DMS53 (cell line): ENCODE results near the gene GPX3.

Experiments
- DNase-seq: peaks from one replicate; lab custom pipeline; 2025; lab: John Stamatoyannopoulos, UW

GPX3 gene

DNA sequence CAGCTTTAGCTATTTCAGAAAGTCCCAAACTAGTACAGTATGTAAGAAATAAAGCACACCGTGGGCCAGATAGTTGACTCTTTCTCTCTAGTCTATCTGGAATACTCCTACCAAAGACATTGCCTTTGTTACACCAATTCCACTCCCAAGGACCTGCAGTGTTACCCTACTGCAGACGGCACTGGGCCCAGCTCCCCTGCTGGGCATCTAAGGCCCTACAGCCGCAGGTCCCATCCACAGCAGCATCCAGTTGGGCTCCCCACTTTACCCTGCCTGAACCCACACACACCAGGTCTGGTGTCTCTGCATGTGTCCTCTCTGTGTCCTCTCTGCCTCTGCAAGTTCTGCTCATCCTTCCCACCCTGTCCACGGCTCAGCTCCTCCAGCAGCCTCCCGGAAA, 37.9 kb downstream of the GPX3 start:
- no peak for DNase-seq

DNA sequence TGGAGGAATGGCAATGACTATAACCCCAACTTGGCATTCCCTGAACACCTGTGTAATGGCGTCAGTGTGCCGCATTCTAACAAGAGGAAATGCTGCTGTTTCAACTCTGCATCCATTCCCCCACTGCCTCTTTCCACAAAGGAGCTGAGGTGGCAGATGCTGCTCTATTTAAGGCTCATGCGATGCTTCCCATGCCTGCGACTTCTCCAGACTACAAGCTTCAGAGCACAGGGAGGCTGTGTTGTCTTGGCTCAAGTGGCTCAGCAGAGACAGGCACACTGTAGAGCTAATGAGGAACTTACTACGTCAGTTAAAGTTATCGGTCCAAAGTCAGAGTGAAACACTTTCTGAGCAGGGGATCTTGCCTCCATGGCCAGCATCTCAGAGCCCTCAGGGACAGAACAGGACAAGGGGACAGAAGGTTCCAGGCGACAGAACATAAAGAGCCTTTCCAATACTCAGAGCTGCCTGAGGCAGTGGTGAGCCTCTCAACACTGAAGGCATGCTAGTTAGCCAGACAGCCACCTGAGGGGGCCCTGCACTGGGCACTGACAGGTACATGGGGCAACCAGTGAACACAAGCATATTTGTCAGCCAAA, 38.6 kb downstream of the GPX3 start:
- DNase-seq, result no peak

DNA sequence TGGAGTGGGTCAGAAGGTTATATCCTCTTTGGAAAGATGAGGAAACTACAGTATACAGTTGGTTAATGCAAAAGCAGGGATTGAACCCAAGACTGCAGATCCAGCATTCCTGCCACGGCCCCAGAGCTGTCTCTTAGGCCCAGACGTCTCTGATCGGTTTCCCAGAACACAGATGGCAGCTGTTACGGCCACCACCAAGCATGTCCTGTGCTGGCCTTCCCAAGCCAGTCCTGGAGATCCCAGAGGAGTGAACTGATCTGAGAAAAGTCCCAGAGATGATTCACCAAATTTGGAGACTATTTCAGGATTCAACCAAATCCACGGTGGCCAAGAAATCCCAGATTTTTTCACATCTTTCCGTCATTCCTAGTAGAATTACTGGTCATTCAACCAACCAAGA, 40.4 kb downstream of the GPX3 start:
- no peak for DNase-seq

DNA sequence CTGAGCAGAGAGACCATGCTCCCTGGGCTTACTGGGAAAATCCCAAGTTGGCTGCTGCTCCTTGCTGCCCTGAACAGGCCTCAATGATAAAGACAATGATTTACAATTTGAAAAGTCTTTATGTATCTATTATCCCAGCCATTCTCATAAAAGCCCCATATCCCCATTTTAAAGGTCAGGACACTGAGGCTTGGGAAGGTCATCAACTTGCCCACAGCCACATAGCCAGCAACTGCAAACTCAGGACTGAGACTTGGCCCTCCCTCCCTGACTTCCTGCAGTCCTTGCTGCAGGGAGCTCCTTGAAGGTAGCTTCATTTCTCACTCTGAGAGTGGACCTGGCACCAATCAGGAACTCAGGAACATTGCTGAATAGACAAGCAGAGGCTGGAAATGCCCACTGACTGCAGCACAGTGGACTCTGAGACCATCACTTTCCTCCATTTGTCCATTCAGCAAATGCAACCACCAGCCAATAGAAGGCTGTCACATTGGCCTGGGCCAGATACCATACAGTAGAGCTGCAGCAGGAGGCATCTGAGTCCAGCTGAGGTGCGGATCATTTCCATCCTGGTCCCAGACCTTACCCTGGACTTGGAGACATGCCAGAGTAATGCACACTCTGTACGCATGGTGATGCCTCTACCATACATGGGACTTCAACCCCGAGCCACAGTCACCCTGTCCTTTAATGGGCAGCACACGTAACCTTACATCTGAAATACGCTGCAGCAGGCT, 42.2 kb downstream of the GPX3 start:
- DNase-seq, result no peak

DNA sequence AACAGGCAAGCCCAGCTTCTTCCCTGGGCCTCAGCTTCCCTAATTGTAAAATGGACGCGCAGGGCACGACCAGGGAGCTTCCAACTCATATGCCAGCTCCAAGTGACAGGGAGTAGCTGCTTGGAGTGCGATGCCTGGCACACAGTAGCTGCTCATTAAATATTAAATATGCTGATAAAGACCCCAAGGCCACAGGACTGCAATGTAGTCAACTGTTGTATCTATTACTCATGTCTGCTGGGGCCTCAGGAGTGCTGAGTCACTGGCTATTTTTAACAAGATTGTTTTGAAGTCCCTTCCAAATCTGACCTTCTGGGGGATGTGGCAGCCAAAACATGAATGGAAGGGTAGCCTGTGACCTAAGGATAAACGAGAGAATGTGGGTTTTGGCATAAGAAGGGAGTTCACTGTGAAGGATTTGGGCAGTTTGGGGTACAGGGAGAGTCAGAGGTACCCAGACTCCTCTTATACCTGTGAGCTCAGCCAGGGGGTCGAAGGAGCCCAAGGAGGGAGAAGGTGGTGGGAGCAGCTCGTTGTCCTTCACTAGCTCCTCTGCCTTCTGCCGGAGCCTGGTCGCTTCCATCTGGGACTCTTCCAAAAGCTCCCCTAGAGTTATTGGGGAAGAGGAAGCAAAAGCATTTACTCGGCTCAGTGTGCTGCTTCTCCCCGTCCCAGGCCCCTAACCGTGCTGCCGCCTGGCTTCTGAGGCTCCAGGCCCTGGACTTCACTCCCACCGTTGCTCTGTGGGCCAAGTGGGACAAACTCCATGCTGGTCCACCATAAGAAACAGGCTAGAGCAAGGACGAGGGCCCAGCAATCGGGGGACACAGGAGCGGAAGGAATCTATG, 43.0 kb downstream of the GPX3 start:
- no peak for DNase-seq

DNA sequence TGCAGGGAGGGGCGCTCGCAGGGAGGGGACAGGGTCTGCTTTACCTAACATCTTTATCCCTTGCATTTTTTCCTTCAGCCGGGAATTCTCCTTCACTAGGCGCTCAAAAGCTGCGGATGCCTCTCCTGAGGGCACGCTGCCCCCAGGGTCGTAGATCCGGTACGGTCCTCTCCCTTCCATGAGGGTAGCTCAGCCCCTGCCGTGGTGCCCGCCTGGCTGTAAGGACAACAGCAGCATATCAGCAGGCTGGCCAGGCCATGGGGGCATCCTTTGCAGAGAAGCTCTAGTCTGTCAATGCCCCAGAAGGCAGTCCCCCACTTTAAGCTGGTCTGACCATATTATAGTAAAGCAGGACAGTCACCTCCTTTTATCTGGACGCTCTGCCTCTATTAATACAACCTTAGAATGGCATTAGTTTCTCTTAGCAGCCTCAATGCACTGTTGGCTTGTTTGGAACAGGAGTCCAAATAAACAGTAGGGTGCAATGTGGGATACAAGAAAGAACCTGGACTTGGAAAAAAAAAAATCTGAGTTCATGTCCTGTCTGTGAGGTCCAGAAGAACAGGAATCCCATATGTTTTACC, 44.6 kb downstream of the GPX3 start:
- DNase-seq, result no peak

DNA sequence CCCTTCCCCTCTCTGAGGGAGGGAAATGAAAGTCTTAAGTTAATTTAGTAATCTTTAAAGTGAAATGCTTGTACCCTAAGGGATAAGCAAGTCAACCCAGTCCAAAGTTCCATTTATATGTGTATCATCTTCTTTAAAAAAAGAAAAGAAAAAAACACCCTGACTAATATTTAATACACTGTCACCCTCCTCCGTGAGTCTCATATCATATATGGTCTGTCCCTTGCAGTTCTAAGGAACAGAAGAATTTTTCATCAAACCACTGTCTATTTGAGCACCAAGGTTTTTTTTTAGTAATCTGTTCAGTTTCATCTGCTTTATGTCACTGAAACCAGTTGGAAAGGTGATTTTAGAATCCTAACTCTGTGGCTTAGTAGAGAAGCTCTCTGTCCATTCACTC, 45.2 kb downstream of the GPX3 start:
- no peak for DNase-seq

DNA sequence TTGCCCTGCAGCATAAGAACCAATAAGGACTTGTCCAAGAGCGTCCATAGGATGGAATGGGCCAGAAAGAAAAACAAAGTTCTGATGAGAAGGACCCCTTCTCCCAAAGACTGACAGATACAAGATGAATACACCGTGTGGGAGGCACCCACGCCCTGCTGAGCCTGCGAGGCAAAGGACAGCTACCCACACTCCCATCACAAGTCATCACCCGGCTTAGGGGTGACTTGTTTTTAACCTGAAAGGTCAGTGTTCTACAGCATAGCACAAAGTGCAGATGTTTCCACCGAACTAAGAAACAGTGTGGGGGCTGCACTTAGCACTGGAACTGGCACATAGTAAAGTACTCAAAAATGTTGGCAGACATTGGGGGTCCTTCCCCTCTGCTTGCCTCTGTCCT, 46.5 kb downstream of the GPX3 start:
- no peak for DNase-seq

DNA sequence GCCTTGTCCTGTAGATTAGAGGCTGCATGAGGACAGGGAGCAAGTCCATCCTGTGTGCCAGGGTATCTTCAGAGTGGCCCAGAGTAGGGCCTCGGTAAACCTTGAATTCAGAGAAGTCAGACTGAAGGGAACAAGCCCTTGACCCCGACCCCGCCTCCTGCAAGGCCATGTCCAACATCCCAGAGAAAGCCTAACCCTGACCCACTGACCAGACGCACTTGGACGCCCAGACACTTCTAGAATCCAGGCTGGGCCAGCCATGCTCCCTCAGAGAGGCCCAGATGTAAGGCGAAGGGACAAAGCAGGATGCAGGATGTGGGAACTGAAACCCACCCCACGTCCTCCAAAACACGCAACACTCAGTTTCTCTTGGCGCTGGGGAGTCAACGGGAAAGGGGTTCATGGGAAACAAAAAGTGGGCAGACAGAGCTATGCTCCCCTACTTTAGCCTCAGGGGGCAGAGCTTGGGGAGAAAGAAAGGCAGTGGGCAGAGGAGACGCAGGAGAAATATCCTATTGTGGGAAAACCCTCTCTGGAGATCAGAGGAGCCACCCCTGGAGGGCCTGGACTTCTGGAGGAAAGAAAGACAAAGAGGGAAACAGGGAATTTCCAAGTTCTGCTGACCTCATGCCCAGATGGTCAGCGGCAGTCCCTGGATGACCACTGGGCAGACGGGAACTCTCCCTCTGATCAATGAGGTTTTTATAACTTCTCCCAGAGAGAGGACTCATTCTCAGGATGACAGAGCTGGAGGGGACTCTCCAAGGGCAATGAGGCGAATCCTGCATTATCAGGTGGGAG, 47.4 kb downstream of the GPX3 start:
- DNase-seq, result no peak

DNA sequence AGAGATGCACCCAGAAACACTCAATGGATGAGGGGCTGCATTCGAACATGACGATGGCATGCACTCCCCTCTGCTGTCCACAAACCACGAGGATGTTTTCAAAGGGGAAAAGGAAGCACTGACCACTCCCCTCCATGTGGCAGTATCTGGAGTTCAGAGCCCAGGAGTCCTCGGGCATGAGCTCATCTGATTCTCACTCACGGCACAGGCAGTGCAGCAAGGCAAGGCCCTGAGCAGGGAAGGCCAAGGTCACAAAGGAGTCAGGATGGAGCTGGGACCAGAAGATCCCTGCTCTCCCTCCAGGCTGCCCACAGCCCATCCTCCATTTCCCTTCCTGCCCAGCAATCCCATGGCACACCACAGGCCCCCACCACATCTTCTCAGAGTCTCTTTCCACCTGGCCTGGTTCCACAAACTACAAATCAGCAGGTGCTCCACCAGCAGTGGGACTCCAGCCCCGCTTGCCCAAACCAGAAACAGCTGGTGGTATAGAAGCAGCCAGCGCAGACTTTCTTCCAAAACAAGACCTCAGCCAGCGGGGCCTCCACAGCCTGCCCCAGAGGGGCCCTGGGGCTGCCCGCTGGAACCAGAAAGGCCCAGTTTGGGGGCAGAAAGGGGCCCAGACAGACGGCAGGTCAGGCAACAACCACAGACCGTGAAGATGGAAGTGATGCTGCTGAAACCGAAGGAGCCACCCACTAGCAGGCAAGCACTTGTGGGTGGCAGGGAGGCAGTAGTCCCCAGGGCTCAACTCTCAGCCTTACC, 48.2 kb downstream of the GPX3 start:
- no peak for DNase-seq

DNA sequence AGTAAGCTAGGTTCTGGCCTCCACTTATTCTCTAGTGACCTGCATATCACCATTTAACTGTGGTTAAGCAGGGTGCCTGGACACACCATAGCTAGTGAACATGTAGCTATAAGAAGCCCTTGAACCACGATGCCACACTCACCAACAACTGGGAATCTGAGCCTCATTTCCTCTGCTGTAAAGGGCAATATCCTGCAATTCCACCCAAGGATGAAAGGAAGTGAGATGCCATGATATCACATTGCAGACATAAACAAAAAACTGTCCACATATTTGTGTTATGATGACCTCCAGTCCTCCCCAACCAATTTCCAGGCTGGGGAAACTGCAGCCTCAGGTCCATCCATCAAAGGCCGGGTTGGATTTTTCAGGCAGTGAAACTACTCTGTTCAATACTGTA, 50.1 kb downstream of the GPX3 start:
- DNase-seq, result no peak

DNA sequence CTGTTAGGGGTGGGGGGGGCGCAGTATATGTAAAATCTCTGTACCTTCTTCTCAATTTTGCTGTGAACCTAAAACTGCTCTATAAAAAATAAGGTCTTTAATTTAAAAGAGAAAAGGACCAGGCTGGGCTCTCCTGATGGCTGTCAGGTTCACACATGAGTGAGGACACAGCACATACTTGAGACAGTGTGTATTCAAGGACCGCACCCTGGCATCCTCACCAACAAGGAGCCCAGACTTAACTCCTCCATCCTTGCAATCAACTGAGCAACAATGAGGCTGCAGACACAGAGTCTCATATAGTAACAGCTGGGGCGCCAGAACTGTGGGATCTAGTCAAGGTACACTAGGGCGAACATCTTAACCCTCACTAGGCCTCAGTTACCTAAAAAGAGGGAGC, 50.6 kb downstream of the GPX3 start:
- no peak for DNase-seq

DNA sequence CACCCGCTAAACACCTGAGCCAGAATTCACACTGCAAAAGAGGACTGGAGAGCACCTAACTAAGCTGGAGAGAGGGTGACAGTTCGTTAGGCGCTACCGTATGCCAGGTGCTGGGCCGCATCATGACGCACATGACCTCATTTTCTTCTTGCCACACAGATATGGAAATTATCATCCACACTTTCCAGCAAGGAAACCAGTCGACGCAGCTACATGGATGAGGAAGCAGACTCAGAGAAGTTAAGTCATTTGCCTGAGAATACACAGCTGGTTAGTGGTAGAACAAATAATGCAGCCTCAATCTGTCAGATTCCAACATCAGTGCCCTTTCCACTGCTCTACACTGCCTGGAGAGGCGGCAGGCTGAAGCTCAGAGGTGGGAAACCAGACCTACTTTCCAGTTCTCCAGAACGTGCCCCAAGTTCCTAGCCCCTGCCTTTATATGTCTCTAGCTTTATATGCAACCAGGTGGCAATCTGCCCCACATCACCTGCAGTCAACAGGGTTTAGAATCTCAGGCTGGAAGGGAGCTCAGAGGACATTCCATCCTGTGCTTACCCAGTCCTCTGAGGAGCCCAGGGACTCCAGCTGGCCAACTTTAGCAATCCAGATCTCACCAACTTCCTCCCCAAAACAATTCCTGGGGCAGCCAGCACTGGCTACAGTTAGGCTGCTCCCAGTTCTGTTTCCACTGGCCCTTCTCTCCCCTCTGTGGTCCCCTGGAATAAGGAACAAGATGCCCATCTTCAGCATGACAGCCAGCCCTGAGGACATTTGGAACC, 51.6 kb downstream of the GPX3 start:
- DNase-seq, result no peak

DNA sequence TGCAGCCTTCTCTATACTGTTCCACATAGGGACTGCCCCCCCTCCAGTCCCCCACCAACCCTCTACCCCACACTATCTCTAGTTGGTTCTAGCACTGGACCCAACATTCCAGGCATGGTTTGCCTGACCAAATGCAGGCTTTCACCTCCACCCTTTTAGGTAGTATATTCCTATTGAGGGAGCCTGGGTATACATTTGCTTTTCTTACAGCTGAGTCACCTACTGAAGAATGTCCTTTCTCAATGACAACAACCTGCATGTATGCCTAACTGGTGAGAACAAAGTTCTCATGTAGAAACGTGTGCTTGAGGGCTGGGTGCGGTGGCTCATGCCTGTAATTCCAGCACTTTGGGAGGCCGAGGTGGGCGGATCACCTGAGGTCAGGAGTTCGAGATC, 52.2 kb downstream of the GPX3 start:
- DNase-seq, result no peak

DNA sequence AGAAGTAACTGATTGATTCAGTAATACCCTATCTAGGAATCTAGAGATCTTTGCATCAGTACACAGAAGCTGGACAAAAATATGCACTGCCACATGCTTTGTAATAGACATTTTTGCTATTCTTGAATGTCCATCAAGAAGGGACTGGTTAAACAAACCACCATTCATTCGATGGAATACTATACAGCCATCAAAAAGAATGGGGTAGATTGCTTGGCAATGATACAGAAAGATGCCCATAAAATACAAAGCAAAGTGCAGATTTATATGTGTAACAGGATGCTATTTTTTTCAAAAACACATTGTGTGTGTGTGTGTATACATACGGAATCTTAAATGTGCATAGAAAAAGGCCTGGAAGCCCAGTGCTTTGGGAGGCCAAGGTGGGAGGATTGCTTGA, 52.9 kb downstream of the GPX3 start:
- DNase-seq, result no peak

DNA sequence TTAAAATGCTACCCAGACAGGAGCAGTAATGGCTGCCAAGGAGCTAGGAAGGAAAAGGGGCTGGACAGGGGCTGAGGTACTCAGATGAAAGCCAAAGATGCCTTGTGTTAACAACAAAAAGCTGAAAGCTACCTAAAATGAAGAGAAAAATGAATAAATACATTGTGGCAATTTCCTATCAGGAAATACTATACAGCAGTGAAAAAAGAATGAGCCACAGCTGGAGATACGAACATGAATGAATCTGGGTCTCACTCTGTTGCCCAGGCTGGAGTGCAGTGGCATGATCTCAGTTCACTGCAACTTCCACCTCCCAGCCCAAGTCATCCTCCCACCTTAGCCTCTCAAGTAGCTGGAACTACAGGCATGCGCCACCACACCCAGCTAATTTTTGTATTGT, 54.2 kb downstream of the GPX3 start:
- no peak for DNase-seq

DNA sequence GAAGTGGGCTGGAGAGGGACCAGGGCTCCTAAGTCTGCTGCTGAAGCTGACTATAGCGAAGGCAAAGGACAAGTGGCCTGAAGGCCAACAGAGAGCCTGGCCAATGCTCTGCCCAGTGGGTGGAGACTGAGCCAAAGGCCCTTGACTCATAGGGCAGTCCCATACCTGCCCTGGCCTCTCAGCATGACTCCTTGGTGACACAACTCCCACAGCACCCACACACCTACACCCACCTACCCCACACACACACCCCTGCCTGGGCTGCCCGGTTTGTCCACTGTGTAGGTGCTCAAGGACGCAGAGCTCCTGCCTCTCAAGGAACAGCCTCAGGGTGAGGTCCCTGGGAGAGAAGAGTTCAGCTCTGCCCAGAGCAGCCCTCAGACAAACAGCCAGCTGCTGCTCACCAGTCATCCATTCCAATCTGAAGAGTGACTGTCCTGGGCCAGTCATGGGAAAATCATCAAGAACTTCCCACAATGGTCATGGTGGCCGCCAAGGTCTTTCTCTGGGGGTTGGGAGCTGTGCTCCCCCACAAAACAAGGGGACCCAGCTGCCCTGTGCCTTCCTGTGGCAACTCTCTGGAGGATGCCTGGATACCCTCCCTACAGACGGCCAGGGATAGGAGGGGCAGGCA, 55.4 kb downstream of the GPX3 start:
- DNase-seq, result no peak

DNA sequence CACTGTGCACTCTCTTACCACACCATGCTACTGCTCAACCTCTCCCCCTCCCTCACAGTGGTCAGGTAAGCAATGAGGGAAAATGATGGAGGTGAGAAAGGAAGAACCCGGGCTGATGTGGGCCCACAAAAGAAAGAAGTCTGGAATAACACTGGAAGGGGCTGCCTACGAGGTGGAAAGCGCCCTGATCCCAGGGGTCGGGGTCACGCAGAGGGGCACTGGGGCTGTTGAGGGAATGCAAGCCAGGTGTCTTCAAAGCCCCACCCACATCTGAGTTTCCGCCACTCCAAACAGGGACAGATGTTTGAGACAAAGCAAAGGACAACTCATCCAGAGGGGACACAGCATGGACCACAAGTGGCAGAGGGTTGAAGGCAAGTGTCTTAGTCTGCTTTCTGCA, 56.2 kb downstream of the GPX3 start:
- no peak for DNase-seq

DNA sequence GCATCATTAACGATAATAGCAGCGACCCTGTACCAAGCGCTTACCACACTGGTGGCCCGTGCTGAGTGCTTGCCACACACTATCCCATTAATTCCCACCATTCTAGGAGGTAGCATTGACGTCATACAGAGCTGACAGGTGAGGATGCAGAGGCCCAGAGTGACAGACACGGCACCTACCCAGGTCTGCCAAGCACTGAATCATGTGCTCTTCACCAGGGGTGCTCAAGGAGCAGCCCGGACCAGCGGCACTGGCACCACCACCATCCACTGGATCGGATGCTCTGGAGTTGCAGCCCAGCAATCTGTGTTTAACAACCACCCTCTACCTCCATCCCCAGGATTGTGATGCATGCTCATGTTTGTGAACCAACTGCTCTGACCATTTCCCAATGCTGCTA, 57.0 kb downstream of the GPX3 start:
- DNase-seq, result no peak

DNA sequence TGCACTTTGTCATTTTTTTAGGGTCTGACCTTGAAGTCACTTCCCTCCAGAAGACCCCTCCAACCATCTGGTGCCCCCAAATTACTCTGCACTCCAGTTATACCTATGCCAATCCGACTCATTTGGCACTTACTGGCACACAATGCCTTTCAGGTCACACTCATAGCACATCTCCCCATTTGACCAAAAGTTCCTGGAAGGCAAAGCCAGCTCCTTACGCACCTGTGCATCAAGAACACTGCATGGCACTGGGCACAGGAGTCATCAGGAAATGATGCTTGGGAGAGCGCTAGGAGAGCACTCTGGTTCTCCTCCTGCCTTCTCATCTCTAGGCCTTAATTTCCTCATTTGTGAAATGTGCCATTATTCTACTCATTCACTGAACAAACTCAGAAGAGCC, 57.6 kb downstream of the GPX3 start:
- no peak for DNase-seq
